Dermis blood vessel endothelial cell (primary cell): ENCODE results near the gene UGT1A5. TPM values are rescaled to one million over a fixed set of nuclear protein-coding genes. Genes with fewer than 3 reads are reported as not detected.
"Not testable (repeated sequence)": the region's sequence is repeated elsewhere in the genome, so short reads cannot be mapped to it uniquely, and the experiment has no call there.

Source experiments
- DNase-seq: peaks from one replicate; pipeline ENCODE4 v3.0.0; 2010
- total RNA-seq: library from RNA; depleted of rRNA; stranded (reverse); fragments of >200 nt; gene quantifications from 2 replicates; pipeline ENCODE4 v1.2.3, GENCODE V29; 2014

Gene UGT1A5
- total RNA-seq, 1 donor from 2014 or later = not detected

GRCh38 chr2:233698740-233699139, 14.0 kb upstream of the UGT1A5 start:
- DNase-seq = no peak

- DNase-seq = no peak
Observed at GRCh38 chr2:233699424-233700027, 13.2 kb upstream of the UGT1A5 start.

GRCh38 chr2:233700028-233700635, 12.6 kb upstream of the UGT1A5 start:
- peak; percentile 34 for DNase-seq

- not testable (repeated sequence) for DNase-seq
Observed at GRCh38 chr2:233700842-233701241, 11.9 kb upstream of the UGT1A5 start.

- DNase-seq = no peak
Observed at GRCh38 chr2:233702238-233702637, 10.5 kb upstream of the UGT1A5 start.

GRCh38 chr2:233705911-233706506, 6.7 kb upstream of the UGT1A5 start:
- DNase-seq = no peak

GRCh38 chr2:233706720-233707119, 6.0 kb upstream of the UGT1A5 start:
- DNase-seq = no peak

GRCh38 chr2:233707940-233708644, 4.6 kb upstream of the UGT1A5 start:
- DNase-seq = peak; percentile 28

- DNase-seq = no peak
Observed at GRCh38 chr2:233708942-233709341, 3.8 kb upstream of the UGT1A5 start.

- peak; percentile 84 for DNase-seq
Observed at GRCh38 chr2:233711312-233712008, 1.2 kb upstream of the UGT1A5 start.

GRCh38 chr2:233713262-233713615, 532 bp downstream of the UGT1A5 start:
- no peak for DNase-seq

- no peak for DNase-seq
Observed at GRCh38 chr2:233714121-233714520, 1.4 kb downstream of the UGT1A5 start.

GRCh38 chr2:233718552-233718951, 5.8 kb downstream of the UGT1A5 start, which contains the start of gene UGT1A4:
Gene UGT1A4 (plus strand): TSS chr2:233718736. CDS start chr2:233718821, 85 bp downstream.
- no peak for DNase-seq

- no peak for DNase-seq
Observed at GRCh38 chr2:233728723-233729301, 16.1 kb downstream of the UGT1A5 start, which contains the start of gene UGT1A3. Gene UGT1A3 (plus strand): TSS chr2:233729042. CDS start chr2:233729127, 85 bp downstream.

GRCh38 chr2:233736868-233737653, 24.4 kb downstream of the UGT1A5 start:
- DNase-seq = not testable (repeated sequence)

GRCh38 chr2:233740870-233741269, 28.2 kb downstream of the UGT1A5 start:
- no peak for DNase-seq

GRCh38 chr2:233743464-233744259, 31.0 kb downstream of the UGT1A5 start:
- DNase-seq = no peak

- no peak for DNase-seq
Observed at GRCh38 chr2:233745073-233745755, 32.5 kb downstream of the UGT1A5 start.

- DNase-seq = not testable (repeated sequence)
Observed at GRCh38 chr2:233745838-233746237, 33.1 kb downstream of the UGT1A5 start.
